HL-60 (cell line): ENCODE data around the gene GRIN2C.

Source experiments
- DNase-seq, 2 experiments: peaks; one replicate each; pipeline ENCODE4 v3.0.0-alpha.2; 2010 to 2020; ENCODE audit warnings: low read depth in 1 of 2, low spot score in 1 of 2
- H3K27ac ChIP-seq: fragments of 250-450 bp; sonication (Bioruptor Pico); replicated peaks from 2 replicates; pipeline ENCODE4 v1.5.1; 2020; ENCODE audit warnings: mild to moderate bottlenecking, moderate library complexity
- H3K27me3 ChIP-seq: fragments of 250-450 bp; sonication (Bioruptor Pico); 2 replicates; pipeline ENCODE4 v1.5.1; 2021; ENCODE audit warnings: mild to moderate bottlenecking, moderate library complexity; ENCODE audit not compliant: insufficient read depth, poor library complexity, severe bottlenecking
- H3K4me3 ChIP-seq: replicated peaks from 2 replicates; pipeline ENCODE4 v1.5.1; 2011; ENCODE audit warnings: mild to moderate bottlenecking, control low read depth, low read length; ENCODE audit not compliant: insufficient read depth
- GABPA ChIP-seq: IDR thresholded peaks from 2 replicates; pipeline ENCODE4 v1.6.1; 2012; ENCODE audit warnings: low read depth
- POLR2AphosphoS5 ChIP-seq: IDR thresholded peaks from 2 replicates; pipeline ENCODE4 v1.6.1; 2012; ENCODE audit warnings: low read depth
- SPI1 ChIP-seq: IDR thresholded peaks from 2 replicates; pipeline ENCODE4 v1.6.1; 2012; ENCODE audit warnings: low read depth, mild to moderate bottlenecking, borderline replicate concordance
- TF ChIP-seq, protein P1 (sequence below): IDR thresholded peaks from one replicate; pipeline ENCODE4 v1.5.1; 2011; ENCODE audit warnings: low read length, control low read depth, inconsistent platforms; ENCODE audit not compliant: insufficient read depth
- TF ChIP-seq, protein P2 (sequence below): IDR thresholded peaks from 2 replicates; pipeline ENCODE4 v1.6.1; 2012; ENCODE audit warnings: low read depth; ENCODE audit not compliant: insufficient replicate concordance

Gene GRIN2C

DNA sequence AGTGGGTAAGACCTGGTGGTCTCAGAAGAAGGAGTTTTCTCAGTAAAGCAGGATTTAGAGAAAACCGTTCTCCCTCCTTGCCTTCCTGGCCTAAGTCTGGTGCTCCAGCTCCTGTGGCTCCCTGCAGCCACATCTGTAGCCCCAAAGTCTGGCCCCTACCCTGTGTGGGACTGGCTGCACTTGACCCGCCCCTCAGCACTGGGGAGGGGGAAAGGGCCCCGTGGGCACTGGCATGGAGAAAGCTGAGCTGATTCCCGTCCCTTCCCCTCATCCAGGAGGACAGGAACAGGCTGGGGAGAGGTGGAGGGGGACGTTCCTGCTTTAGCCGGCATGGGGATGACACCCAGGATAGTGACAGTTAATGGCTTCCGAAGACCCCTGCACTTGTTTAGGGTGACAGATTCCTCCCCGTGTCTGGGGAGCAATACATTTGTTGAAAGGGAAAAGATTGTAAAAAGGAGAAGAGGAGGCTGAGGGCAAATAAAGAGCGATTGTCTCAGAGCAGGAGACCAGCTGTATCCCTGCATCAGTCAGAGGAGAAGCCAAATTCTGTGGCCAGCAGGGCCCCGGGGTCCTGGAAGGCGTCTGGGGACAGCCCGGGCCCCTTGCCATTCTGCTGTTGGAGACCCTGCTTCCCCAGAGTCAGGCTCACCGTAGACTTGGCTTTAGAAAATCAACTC lies 37.9 kb downstream of the GRIN2C start:
- Histone ChIP-seq H3K27ac (no peak overlapping the region), H3K4me3 (no peak overlapping the region), H3K27me3 (no peaks in the 10 kb centered on the region)
- DNase-seq: no peak
- TF ChIP-seq, protein P1, sequence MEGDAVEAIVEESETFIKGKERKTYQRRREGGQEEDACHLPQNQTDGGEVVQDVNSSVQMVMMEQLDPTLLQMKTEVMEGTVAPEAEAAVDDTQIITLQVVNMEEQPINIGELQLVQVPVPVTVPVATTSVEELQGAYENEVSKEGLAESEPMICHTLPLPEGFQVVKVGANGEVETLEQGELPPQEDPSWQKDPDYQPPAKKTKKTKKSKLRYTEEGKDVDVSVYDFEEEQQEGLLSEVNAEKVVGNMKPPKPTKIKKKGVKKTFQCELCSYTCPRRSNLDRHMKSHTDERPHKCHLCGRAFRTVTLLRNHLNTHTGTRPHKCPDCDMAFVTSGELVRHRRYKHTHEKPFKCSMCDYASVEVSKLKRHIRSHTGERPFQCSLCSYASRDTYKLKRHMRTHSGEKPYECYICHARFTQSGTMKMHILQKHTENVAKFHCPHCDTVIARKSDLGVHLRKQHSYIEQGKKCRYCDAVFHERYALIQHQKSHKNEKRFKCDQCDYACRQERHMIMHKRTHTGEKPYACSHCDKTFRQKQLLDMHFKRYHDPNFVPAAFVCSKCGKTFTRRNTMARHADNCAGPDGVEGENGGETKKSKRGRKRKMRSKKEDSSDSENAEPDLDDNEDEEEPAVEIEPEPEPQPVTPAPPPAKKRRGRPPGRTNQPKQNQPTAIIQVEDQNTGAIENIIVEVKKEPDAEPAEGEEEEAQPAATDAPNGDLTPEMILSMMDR: no peak

DNA sequence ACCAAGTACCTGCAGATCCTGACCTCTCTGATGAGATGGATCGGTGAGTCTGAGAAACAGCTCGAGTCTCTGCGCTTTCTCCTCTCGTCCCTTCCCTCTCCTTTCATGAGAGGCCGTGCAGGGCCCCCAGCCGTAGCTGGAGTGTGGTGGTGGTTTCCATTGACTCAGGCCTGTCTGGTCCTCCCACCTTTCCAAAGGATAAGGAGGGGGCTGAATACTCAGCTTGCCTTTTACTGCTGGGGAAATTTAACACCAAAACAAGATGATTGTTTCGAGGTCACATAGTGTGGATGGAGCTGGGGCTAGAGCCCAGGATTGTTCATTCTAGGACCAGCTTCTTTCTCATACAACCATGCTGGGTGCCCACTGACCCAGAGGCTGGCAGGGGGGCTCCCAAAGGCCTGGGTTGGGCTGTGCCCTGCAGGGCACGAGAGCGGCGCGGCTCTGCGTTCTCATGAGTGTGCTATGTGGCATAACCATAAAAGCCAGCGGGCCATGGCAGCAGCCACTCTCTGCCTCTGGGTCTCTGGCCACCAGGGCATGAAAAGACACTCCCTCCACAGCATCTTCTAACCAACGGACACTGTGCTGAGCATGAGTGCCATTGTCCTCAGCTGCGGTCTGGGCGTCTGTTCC lies 39.8 kb downstream of the GRIN2C start:
- no peak for TF ChIP-seq GABPA
- TF ChIP-seq, protein P2, sequence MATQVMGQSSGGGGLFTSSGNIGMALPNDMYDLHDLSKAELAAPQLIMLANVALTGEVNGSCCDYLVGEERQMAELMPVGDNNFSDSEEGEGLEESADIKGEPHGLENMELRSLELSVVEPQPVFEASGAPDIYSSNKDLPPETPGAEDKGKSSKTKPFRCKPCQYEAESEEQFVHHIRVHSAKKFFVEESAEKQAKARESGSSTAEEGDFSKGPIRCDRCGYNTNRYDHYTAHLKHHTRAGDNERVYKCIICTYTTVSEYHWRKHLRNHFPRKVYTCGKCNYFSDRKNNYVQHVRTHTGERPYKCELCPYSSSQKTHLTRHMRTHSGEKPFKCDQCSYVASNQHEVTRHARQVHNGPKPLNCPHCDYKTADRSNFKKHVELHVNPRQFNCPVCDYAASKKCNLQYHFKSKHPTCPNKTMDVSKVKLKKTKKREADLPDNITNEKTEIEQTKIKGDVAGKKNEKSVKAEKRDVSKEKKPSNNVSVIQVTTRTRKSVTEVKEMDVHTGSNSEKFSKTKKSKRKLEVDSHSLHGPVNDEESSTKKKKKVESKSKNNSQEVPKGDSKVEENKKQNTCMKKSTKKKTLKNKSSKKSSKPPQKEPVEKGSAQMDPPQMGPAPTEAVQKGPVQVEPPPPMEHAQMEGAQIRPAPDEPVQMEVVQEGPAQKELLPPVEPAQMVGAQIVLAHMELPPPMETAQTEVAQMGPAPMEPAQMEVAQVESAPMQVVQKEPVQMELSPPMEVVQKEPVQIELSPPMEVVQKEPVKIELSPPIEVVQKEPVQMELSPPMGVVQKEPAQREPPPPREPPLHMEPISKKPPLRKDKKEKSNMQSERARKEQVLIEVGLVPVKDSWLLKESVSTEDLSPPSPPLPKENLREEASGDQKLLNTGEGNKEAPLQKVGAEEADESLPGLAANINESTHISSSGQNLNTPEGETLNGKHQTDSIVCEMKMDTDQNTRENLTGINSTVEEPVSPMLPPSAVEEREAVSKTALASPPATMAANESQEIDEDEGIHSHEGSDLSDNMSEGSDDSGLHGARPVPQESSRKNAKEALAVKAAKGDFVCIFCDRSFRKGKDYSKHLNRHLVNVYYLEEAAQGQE: no peak
- TF ChIP-seq, protein P1: no peak
- TF ChIP-seq POLR2AphosphoS5: no peak
- TF ChIP-seq SPI1: no peak
- Histone ChIP-seq H3K27ac (no peak overlapping the region), H3K27me3 (no peaks in the 10 kb centered on the region), H3K4me3 (no peak overlapping the region)
- DNase-seq: no peak

DNA sequence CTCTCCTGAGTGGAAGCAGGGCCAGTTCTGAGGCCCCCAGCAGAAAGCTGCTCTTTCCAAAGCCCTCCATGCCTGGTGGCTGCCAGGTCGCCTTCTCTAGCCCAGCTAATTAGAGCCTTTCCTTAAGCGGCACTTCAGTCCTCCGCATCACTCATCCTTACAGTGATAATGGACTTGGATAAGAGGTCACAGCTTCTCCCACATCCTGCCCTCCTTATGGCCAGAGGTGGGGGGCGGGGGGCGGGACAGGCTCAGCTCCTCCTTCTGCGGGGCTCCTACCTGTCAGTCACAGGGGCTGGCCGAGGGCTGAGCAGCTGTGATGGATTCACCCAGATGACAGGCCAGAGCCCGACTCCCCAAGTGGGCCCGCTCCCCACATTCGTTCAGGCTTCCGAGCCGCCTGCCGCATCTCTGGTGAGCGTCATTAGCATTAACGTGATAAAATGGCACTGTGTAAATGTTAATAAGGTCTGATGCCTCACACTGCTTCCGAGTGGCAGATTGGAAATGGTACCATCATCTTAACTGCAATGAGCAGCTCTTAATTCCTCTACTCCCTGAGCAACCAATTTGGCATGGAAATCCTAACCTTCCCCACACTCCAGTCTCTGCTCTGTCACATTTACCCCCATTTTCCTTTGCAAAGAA lies 41.3 kb downstream of the GRIN2C start:
- H3K27me3 ChIP-seq: no peaks in the 10 kb centered on the region

More for the DNA sequence above, 41.3 kb downstream of the GRIN2C start:
- Histone ChIP-seq H3K4me3 (no peak overlapping the region), H3K27ac (no peak overlapping the region)
- no peak for DNase-seq
- TF ChIP-seq POLR2AphosphoS5: no peak
- TF ChIP-seq SPI1: no peak
- TF ChIP-seq, protein P1: no peak
- TF ChIP-seq, protein P2: no peak
- TF ChIP-seq GABPA: no peak
